Measurements from ENCODE around the gene TSPAN8.
"Not testable (repeated sequence)": the region's sequence is repeated elsewhere in the genome, so short reads cannot be mapped to it uniquely, and the experiment has no call there.

Gene TSPAN8

DNA sequence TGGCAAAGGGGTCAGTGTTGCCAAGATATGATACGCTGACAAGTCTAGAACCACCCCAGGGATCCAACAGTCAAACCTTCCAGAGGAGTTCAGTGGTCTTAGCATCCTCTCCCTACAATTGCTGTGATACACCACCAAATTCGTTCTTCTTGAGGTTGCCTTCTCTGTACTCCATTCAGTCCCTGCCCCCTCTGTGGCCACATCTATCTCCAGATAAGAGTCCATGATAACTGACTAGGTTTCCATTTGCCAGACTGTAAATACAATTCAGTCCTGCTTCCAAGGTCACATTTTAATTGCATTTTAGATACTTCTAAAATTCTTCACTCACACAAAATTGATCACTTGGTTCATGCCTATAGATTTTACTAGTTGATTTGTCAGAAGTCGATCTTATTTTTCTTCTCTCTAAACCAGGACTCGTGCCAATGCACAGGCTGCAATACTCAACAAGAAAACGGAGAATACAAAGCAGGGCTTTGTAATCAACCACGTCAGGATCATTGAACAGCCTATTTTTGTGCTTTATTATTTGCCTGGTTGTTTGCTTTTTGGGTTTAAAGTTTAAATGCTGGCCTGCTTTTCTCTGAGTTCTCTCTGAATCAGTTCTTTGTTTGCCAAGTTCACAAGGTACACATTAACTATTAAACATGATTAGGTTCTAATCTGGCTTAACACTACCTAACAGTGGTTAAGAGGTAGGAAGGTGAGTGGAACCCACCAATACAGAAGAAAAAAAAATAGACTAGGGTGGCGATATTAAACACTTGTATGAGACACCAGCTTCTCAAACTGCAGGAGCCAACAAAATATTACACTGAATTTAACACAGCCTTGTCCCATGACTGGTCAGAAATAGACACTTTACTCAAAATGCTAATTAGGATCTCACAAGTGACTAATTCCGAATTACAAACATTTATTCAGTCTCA is 5.3 kb upstream of the TSPAN8 start:
- no peak for DNase-seq

GRCh38 chr12:71161591-71161990 is 3.8 kb upstream of the TSPAN8 start:
- DNase-seq: no peak

DNA sequence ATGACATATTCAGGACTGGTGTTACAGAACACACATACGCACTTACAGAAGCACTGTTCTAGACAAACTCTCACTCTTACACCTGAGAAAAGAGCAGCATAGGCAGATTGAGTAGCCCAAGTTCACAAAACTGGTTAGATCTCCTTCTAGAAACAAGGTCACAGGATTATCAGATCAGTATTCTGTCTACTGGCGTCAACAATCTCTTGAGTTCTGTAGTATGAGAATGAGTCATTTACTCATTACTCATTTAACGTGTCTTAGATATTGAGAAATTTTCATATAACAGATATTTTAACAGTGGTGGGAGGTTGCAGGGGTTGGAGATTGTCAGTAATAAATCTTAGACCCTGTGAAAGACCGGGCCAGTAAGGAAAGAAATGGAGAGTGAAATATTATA is 2.8 kb upstream of the TSPAN8 start:
- DNase-seq: no peak

DNA sequence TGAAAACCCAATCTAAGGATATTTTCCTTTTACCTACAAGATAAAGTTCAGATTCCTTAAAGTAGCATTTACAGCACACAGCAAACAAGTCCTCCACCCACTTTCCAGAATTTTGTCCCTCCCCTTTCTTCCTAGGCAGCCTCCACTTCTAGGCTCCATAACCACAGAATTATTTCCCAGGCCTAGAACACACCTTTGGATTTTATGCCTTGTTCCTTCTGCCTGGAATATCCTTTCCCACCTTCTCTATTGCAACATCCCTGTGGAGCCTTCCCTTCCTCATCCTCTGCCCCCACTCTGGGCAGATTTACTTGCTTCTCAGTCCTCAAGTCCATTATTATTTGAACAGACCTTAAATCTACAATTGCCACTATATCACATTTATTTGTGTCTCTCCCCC is 2.1 kb upstream of the TSPAN8 start:
- no peak for DNase-seq

- no peak for DNase-seq
These were observed 1.5 kb upstream of the TSPAN8 start for GRCh38 chr12:71159264-71159663.

DNA sequence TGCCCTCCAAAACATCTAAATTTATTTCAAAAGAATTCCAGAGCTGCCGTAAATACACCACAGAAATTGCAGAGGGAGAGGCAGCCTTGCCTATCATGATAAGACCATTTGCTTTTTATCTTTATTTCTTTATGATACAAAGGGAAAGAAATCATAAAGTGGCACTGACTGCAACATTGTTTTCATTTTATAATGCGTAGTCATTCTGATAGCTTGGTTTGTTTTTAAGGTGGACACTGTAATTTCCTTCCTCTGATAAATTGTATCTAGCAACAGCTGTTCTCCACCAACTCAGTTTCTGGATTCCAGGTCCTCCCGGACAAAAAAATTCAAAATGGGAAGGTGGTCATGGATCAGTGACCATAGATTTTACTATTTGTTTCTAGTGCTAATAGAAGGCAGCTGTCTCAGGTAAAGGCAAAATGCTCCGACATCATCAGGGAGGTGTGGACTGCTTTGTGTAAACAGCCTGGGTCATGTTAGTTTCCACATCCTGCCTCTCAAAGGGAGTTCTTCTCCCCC is 623 bp upstream of the TSPAN8 start:
- no peak for DNase-seq

DNA sequence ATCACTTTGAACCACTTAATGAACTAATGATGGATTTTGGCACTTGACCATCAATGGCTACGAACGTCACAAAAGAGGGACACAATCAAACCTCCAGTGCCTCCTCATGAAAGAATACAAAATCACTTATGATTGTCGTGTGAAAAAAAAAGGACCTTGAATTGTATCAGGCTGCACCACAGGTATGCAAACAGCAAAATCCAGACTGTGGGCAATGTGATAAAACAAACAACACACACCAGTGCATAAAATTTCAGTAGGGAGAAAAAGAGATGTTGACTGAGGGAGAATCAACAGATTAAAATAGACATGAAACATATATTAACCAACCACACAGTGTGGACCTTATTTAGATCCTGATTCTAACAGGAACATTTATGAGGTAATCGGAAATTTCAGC is 2.6 kb downstream of the TSPAN8 start:
- DNase-seq: no peak

GRCh38 chr12:71152851-71153250 is 4.9 kb downstream of the TSPAN8 start:
- no peak for DNase-seq

DNA sequence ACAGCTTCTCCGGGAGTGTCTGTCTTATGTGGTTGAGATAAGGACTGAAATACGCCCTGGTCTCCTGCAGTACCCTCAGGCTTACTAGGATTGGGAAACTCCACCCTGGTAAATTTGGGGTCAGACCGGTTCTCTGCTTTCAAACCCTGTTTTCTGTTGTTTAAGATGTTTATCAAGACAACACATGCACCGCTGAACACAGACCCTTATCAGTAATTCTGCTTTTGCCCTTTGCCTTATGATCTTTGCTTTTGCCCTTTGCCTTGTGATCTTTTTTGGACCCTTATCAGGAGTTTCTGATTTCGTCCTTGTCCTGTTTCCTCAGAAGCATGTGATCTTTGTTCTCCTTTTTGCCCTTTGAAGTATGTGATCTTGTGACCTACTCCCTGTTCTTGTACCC is 7.8 kb downstream of the TSPAN8 start:
- DNase-seq: not testable (repeated sequence)

- no peak for DNase-seq
These were observed 13.1 kb downstream of the TSPAN8 start for GRCh38 chr12:71144682-71145081.

DNA sequence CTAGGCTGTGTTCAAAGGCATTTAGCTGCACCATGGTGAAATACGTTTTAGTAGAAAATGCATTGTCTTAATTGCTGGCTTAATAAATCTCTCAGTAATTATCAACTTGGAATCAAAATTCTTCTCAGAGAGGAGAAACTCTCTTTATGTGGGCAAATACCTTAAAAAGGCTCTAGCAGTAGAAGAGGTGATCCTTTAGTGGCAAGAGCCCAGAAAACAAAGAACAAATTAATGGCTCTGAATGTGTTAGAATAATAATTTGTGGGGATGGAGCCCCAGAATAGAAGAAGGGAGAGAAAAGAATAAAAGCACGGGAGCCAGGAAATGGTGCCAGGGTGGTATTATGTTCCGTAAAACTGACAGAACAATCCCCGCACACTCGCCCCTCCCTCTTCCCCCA is 14.8 kb downstream of the TSPAN8 start:
- DNase-seq: no peak

GRCh38 chr12:71142016-71142415 is 15.8 kb downstream of the TSPAN8 start:
- no peak for DNase-seq

GRCh38 chr12:71141378-71141926 is 16.3 kb downstream of the TSPAN8 start:
- DNase-seq: no peak

DNA sequence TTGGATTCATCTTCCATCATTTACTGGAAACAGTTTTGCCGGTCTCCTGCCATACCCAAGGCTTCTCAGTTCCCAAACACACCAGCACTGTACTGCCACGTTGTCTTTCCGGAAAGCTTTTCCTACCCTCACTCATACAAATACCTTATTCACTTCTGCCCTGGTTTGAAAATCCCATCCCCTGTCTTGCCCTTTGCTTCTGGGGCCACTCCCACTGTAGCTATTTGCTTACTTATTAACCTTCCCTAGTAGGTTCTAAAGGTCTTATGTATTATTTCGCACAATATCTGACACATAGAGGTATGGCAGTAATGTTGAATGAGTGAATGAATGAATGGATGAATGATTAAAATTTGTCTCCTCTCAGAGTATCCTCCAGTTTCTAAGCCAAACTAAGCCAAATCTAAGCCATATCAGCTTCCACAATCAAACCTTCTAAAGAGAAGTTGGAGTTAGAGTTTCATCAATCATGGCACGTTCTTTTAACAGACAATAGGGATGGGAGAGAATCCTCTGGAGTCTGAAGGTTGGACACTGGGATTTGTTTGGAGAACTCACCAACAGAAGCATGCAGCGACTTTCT is 18.6 kb downstream of the TSPAN8 start:
- no peak for DNase-seq

GRCh38 chr12:71138011-71138410 is 19.8 kb downstream of the TSPAN8 start:
- no peak for DNase-seq

GRCh38 chr12:71135812-71136176 is 22.0 kb downstream of the TSPAN8 start:
- DNase-seq: no peak

- no peak for DNase-seq
These were observed 22.6 kb downstream of the TSPAN8 start for GRCh38 chr12:71135077-71135811.

DNA sequence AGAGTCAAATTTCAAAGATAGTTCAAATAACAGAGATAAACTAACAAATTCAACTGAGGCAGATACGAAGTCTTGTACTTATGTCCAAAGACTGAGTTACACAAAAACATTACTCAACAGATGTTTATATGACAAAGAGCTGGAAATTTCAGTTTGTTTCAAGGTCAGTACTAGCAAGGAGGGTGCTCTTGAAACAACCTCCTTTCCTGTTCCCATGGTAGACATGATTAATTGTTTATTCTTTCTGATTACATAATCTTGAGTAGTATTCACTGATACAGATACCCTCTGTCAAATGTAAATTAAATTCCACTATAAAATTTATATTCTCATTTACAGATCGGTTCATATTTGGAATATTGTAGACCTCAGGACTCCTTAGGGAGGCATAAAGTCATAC is 23.4 kb downstream of the TSPAN8 start:
- no peak for DNase-seq

GRCh38 chr12:71130521-71131069 is 27.2 kb downstream of the TSPAN8 start:
- no peak for DNase-seq

DNA sequence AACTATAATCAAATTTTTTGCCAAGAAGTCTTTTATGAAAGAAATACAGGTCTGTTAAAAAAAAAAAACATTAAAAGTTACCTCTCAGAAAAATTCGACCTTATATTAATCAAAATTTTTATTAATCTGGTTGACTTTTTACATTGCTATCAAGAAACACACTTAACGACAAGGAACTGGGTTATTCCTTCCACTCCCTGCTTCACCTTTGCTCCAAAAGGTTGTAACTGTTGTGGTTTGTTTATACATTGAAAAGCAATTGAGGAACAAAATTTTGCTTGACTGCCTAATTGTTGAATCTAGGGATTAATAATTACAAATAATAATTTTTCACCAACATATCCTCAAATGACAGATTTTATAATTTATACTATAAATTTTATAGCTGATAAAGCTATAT is 28.4 kb downstream of the TSPAN8 start:
- DNase-seq: no peak

- no peak for DNase-seq
These were observed 29.5 kb downstream of the TSPAN8 start for GRCh38 chr12:71128191-71128788.

- DNase-seq: no peak
These were observed 31.9 kb downstream of the TSPAN8 start for GRCh38 chr12:71125949-71126348.

- no peak for DNase-seq
These were observed 32.3 kb downstream of the TSPAN8 start for GRCh38 chr12:71125515-71125914.

All from hematopoietic multipotent progenitor cell treated with erythropoietin and hydrocortisone succinate and interleukin-3 and kit ligand, for 4 days (in vitro differentiated cells).